ENCODE data around the gene MX2.

GRCh38 chr21:41374867-41375533, 13.2 kb downstream of the MX2 start:
- TF ChIP-seq EZH2 (IDR thresholded peaks at IDR 0.05; ENCODE audit: borderline replicate concordance, low read length) (no peak), CTCF (conservative IDR thresholded peaks at IDR 0.05 in 1 of 2, IDR thresholded peaks at IDR 0.05 in 1 of 2; ENCODE audit: extremely low read depth in 1 of 2, insufficient read depth in 1 of 2, low read depth in 1 of 2, low read length in 2 of 2) (no peak)
